ENCODE data around the gene PELI2.

Gene PELI2

GRCh38 chr14:56262530-56262929, 144.3 kb downstream of the PELI2 start:
- no peak for DNase-seq

- no peak for DNase-seq
These were observed 149.8 kb downstream of the PELI2 start for GRCh38 chr14:56268039-56268438.

GRCh38 chr14:56268673-56269072, 150.5 kb downstream of the PELI2 start:
- no peak for DNase-seq

GRCh38 chr14:56270921-56271320, 152.7 kb downstream of the PELI2 start:
- no peak for DNase-seq

- no peak for DNase-seq
These were observed 153.8 kb downstream of the PELI2 start for GRCh38 chr14:56271970-56272369.

GRCh38 chr14:56273155-56273554, 154.9 kb downstream of the PELI2 start:
- DNase-seq, result no peak

GRCh38 chr14:56273951-56274350, 155.7 kb downstream of the PELI2 start:
- no peak for DNase-seq

GRCh38 chr14:56274556-56274955, 156.3 kb downstream of the PELI2 start:
- no peak for DNase-seq

GRCh38 chr14:56276108-56276507, 157.9 kb downstream of the PELI2 start:
- DNase-seq, result no peak

- no peak for DNase-seq
These were observed 160.2 kb downstream of the PELI2 start for GRCh38 chr14:56278383-56278782.

- no peak for DNase-seq
These were observed 162.6 kb downstream of the PELI2 start for GRCh38 chr14:56280843-56281242.

- DNase-seq, result no peak
These were observed 164.0 kb downstream of the PELI2 start for GRCh38 chr14:56282179-56282578.

- DNase-seq, result no peak
These were observed 166.4 kb downstream of the PELI2 start for GRCh38 chr14:56284641-56285040.

GRCh38 chr14:56289155-56289554, 170.9 kb downstream of the PELI2 start:
- DNase-seq, result no peak

- no peak for DNase-seq
These were observed 172.0 kb downstream of the PELI2 start for GRCh38 chr14:56290195-56290594.

- no peak for DNase-seq
These were observed 174.8 kb downstream of the PELI2 start for GRCh38 chr14:56292970-56293369.

- DNase-seq, result no peak
These were observed 175.3 kb downstream of the PELI2 start for GRCh38 chr14:56293506-56293905.

- DNase-seq, result no peak
These were observed 175.9 kb downstream of the PELI2 start for GRCh38 chr14:56294128-56294527.

- DNase-seq, result no peak
These were observed 177.5 kb downstream of the PELI2 start for GRCh38 chr14:56295743-56296142.

- DNase-seq, result no peak
These were observed 179.2 kb downstream of the PELI2 start for GRCh38 chr14:56297449-56297848.

- DNase-seq, result no peak
These were observed 181.2 kb downstream of the PELI2 start for GRCh38 chr14:56299306-56299984.

GRCh38 chr14:56300495-56300894, 182.3 kb downstream of the PELI2 start:
- no peak for DNase-seq

GRCh38 chr14:56304456-56304855, 186.2 kb downstream of the PELI2 start:
- DNase-seq, result no peak

- DNase-seq, result no peak
These were observed 191.0 kb downstream of the PELI2 start for GRCh38 chr14:56309198-56309597.

- no peak for DNase-seq
These were observed 192.4 kb downstream of the PELI2 start for GRCh38 chr14:56310643-56311042.
